Ramos (cell line): ENCODE measurements around the gene SCAMP4.

Experiments
- in situ Hi-C: fragments of 300-500 bp; cut with MboI; formaldehyde crosslinking; loops from one replicate; pipeline ENCODE4 v1.14.3; 2022; ENCODE audit warnings: low sequenced_read_pairs; ENCODE audit not compliant: unreplicated experiment

SCAMP4 gene

DNA sequence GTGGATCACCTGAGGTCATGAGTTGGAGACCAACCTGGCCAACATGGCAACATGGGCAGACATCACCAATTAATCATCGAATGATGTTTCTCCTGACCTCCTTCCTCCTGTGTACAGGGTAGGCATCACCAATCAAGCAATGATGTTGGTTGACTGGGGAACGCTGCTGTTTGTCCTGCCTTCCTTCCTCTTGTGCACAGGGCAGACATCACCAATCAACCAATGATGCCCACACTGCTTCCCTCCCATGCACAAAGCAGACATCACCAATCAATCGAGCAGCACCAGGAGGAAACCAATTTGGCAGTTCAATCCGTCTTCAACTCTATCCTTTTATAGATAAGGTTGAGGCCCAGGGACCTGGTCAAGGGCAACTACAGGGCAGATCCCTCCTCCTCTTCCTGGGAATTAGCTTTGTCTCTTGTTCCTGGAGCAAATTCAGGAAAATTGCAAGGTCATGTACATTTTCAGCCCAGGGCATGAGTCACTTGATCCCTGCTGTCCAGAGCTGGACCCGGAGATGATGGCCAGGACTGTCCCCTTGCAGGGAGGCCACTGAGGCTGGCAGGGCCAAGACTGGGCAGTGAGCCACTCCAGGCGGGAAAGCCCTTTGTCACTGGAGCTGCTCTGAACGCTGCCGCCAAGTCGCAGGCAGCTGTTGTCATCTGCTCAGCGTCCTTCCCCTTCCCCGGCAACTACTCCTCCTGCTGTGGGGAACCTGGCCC is 30.4 kb downstream of the SCAMP4 start:
- in situ Hi-C loops: no loop called here

GRCh38 chr19:1936430-1936829 is 31.2 kb downstream of the SCAMP4 start:
- in situ Hi-C loops: no loop called here

DNA sequence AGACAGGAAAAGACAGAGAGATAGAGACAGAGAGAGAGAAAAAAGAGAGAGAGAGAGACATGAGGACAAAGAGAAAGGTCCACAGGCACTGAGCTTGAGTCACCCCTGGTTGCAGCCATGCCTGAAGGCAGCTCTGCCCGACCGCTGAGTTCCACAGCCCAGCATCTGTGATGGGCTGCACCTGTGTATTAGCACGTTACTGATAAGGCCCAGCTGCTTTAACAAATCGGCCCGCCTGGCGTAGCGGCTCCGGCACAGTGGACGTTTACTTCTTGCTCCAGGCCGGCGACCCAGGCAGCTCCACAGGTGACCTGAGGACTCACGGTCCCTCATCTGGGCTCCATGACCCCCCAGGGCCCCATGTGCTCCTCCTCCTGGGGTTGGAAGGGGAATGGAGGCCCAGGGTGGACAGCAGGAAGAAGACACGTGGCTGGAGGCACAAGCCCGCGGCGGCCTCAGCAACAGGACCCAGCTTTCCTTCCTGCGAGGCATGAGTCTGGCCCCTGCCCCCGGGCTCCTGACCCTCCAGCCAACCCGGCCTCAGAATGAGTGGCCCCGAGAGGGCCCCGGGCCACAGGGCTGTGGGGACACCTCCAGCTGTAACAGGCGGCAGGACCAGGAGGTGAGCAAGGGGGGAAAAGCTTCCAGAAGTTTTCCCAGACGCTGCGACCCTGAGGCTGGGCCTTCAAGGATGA is 31.9 kb downstream of the SCAMP4 start:
- in situ Hi-C loops: no loop called here

- in situ Hi-C loops: no loop called here
Measured at GRCh38 chr19:1938071-1938470, 32.9 kb downstream of the SCAMP4 start.

DNA sequence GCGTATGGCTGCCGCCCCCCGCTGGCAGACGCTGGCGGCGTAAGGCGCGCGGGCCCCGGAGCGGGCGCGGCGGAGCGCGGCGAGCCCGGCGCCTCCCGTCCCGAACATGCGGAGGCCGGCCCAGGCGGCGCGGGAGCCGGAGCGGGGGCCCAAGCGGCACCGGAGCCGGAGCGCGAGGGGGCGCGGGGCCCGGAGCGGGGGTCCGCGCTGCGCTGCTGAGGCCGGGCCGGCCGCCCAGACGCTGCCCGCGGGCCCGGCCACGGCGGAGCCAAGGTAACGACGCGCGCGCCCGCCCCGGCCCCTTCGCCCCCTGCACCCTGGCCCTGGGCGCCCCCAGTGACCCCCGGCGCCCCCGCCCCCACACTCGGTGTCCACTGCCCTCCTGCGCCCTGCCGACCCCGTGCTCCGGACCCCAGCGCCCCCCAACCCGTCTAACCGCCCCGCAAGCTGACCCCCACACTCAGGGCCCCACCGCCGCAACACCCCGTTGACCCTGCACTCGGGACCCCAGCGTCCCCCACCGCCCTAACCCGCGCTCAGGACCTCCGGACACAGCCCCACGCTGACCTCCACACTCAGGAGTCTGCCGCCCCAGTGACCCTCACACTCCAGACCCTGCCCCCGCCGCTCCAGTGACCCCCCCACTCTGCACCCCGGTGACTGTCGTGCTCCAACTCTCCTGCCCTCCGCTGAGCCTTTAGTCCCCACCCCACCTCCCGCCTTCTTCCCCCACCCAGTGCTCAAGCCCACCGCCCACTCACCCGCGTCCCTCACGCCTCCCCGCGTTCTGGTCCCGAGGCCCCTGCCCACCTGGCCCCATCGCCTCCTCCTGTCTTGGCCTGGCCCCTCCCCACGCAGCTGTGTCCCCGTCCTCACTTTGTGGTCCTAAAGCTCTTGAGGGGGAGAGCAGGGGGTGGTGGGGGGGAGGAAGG is 36.2 kb downstream of the SCAMP4 start, which contains the start of gene CSNK1G2:
CSNK1G2 (plus strand) TSS at position 27 of the 932 bp plus-strand sequence. CDS start 28,601 bp downstream, outside the sequence.
- in situ Hi-C loops: no loop called here

GRCh38 chr19:1942078-1942933 is 37.1 kb downstream of the SCAMP4 start:
- in situ Hi-C loops: no loop called here

DNA sequence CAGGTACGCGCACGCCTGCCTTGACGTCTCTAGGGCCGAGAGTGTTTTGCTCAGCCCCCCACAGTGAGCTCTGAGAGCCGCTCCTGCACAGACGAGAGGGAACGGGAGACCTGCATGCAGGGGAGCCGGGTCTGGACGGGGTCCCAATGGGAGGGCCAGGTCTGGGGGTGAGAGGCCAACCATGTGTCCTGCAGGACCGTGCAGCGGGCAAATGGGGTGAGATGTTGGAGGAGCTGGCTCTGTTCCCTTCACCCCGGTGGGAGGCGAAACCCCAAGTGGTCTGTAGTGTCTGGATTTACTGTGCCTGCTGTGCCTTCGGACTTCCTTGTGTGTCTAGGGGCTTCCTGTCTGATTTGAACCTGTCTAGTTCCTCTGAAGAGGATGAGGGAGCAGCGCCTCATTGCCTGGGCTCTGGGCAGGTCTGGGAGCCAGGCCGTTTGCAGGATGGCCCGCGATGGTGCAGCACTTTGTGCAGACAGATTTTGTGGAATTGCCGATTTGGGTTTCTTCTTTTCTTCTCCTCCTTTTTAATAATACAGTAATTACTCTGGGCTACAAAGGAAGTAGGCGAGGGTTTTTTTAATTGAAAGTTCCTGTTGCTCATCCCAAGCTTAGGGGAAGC is 37.8 kb downstream of the SCAMP4 start:
- in situ Hi-C loops: no loop called here

DNA sequence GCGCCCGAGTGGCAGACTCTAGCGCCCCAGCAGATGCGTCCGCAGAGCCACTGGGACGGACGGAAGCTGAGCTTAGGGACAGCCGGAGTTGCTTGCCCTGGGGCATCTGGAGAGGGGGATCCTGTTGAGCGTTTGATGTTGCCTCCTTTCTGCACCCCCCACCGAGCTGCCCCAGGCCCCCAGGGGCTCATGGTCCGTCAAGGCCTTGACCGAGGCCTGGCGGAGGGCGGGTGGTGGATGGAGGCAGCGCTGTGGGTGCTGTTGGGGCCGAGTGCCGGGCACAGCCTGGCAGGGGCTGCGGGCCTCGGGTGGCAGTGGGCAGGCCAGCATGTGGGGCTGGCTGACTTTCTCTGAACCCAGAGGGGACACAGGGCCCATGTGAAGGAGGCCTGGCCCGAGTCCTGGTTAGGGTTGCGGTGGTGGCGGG is 38.5 kb downstream of the SCAMP4 start:
- in situ Hi-C loops: no loop called here

GRCh38 chr19:1944088-1944915 is 39.1 kb downstream of the SCAMP4 start:
- in situ Hi-C loops: no loop called here

- in situ Hi-C loops: no loop called here
Measured at GRCh38 chr19:1944916-1945561, 39.8 kb downstream of the SCAMP4 start.

- in situ Hi-C loops: no loop called here
Measured at GRCh38 chr19:1945899-1946298, 40.7 kb downstream of the SCAMP4 start.

- in situ Hi-C loops: no loop called here
Measured at GRCh38 chr19:1947651-1948209, 42.5 kb downstream of the SCAMP4 start.

GRCh38 chr19:1949304-1950101 is 44.3 kb downstream of the SCAMP4 start:
- in situ Hi-C loops: no loop called here

DNA sequence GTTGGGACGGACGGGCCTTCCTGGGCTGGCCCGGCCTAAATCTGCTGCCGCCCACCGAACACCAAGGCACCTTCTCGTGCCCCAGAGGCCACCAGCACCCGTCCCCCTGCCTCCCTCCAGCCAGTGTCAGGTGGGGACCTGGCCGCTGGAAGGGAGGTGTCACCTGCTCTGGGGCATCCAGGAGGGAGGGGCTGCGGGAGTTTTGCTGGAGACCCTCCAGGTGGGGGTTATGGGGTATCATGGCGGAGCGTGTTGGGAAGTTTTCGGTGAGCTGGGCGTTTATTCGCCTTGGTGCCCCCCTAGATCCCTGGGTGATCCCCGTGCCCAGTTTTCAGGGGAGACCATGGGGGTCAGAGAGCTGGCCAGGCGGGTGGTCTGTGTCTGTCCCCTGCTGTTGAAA is 45.4 kb downstream of the SCAMP4 start:
- in situ Hi-C loops: no loop called here

DNA sequence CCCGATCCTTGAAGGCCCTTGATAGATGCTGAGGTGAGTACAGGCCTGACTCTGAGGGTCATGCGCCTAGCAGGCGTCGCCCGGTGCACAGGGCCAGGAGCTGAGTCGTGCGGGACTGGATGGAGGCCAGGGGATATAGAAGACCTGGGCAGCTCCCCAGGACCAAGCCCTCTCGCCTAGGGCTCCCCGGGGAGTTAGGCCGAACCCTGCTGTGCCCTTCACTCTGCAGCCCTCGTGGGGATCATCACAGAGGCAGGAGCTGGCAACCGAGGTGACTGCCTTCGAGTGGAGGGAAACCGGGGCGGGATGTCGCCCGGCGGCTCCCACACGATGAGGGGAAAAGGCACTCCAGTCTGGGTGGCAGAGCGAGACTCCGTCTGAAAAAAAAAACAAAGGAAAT is 47.4 kb downstream of the SCAMP4 start:
- in situ Hi-C loops: no loop called here

GRCh38 chr19:1953037-1953436 is 47.8 kb downstream of the SCAMP4 start:
- in situ Hi-C loops: no loop called here
